T-helper 1 cell treated with Interleukin-12 subunit alpha and Interleukin-12 subunit beta and Interleukin-4 antibody, amounts not matched to agents 30 μg/mL and 1 μg/mL, for 36 hours (primary cell): Measurements from ENCODE around the gene GABPB1.

ENCODE experiments used
- H3K27ac Mint-ChIP-seq: one replicate; pipeline ENCODE4 v1.8.0; 2021; ENCODE audit warnings: mild to moderate bottlenecking, mixed read lengths
- H3K27me3 Mint-ChIP-seq: one replicate; pipeline ENCODE4 v1.8.0; 2021; ENCODE audit warnings: low read depth, mixed read lengths
- H3K36me3 Mint-ChIP-seq: one replicate; pipeline ENCODE4 v1.8.0; 2021; ENCODE audit warnings: low read depth, mixed read lengths
- H3K4me1 Mint-ChIP-seq: one replicate; pipeline ENCODE4 v1.8.0; 2021; ENCODE audit warnings: low read depth, mixed read lengths
- H3K4me3 Mint-ChIP-seq: one replicate; pipeline ENCODE4 v1.8.0; 2021; ENCODE audit warnings: mild to moderate bottlenecking, moderate library complexity, mixed read lengths
- H3K9me3 Mint-ChIP-seq: one replicate; pipeline ENCODE4 v1.8.0; 2021; ENCODE audit warnings: mixed read lengths

Gene GABPB1

DNA sequence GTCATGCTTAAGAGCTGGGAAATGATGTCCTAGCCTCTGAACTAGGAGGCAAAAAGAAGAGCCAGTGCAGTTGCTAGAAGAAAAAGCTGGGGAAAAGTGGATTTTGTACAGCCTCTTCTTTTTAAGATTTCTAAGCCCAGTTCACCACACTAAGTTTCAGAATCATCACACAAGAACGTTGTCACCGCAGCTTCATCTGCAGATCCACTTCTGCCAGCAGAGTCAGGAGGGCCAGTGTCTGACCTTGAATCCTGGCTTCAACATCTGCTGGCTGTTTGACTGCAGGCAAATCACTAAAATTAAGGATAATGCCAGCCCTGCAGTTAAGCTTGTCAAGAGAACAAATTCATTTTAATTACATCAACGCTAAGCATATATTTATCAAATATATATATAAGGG lies 125.7 kb downstream of the GABPB1 start:
- Mint-ChIP-seq H3K9me3 (no peaks in the 10 kb centered on the region), H3K27ac (no peak overlapping the region), H3K4me3 (no peak overlapping the region), H3K36me3 (peaks cover 39% of the 10 kb centered on the region), H3K4me1 (peaks cover 7% of the 10 kb centered on the region), H3K27me3 (no peaks in the 10 kb centered on the region)

DNA sequence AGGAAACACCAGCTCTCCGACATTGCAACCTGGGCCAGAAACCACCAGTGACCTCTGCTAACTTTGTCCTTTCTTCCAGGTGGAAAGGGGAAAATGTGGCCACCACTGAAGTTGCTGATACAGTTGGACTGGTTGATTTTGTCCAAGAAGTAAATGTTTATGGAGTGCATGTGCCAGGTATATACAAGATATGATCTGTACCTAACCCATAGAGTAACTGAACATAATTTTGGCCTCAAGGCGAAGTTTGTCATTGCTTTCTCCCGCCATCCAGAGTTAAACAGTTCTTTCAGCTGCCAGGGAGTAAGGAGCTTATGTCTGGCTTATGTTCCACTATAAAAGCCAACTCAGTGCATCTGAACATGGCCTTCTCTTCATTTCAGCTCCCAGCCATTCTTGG lies 126.1 kb downstream of the GABPB1 start:
- no peak overlapping the region for H3K4me3 Mint-ChIP-seq
- no peak overlapping the region for H3K27ac Mint-ChIP-seq
- no peaks in the 10 kb centered on the region for H3K27me3 Mint-ChIP-seq
- H3K9me3 Mint-ChIP-seq: no peaks in the 10 kb centered on the region
- peaks cover 7% of the 10 kb centered on the region for H3K4me1 Mint-ChIP-seq
- peaks cover 38% of the 10 kb centered on the region for H3K36me3 Mint-ChIP-seq

- no peak overlapping the region for H3K27ac Mint-ChIP-seq
- no peaks in the 10 kb centered on the region for H3K27me3 Mint-ChIP-seq
- H3K9me3 Mint-ChIP-seq: no peaks in the 10 kb centered on the region
- H3K4me1 Mint-ChIP-seq: peaks cover 1% of the 10 kb centered on the region
- peaks cover 41% of the 10 kb centered on the region for H3K36me3 Mint-ChIP-seq
- no peak overlapping the region for H3K4me3 Mint-ChIP-seq
These were observed 127.9 kb downstream of the GABPB1 start for GRCh38 chr15:50227076-50227475.

DNA sequence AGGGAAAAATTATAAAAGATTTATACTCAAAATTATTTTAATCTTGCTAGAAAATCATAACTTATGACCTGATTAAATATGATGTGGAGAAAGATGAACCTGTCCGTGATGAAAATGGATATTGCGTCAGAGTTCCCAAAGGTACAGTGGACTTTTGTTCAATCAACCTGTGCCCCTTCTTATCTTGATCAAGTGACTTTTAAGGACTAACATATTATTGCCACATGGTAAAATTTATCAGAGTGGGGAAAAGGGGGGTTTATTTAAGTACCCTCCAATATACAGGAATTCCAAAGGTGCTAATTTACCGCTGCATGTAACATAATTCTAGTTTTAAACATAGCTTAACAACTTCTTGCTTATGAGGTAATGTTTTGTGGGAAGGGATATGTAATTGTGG lies 129.1 kb downstream of the GABPB1 start:
- H3K4me3 Mint-ChIP-seq: no peak overlapping the region
- H3K4me1 Mint-ChIP-seq: peaks cover 1% of the 10 kb centered on the region
- no peak overlapping the region for H3K27ac Mint-ChIP-seq
- H3K36me3 Mint-ChIP-seq: peaks cover 41% of the 10 kb centered on the region
- no peaks in the 10 kb centered on the region for H3K9me3 Mint-ChIP-seq
- no peaks in the 10 kb centered on the region for H3K27me3 Mint-ChIP-seq
